ENCODE data around the gene EPHB2.

The EPHB2 gene

DNA sequence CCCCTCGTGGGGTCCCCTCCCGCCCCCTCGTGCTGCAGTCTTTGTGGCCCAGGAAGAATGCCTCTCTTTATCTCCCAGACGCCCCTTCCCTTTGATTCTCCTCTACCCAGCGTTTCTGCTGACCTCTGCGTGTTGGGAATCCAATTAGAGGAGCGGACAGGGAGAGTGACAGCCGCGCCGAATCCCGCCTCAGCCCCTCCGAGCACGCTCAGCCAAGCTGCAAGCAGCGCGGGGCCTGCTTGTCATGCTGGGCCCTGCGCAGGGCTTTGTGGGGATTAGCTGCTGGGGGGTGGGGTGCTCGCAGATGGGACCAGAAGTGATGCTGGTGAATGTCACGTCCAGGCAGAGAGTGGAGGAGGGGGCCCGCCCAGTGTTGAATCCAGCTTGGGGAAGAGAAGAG is 91.1 kb downstream of the EPHB2 start:
- no peak for DNase-seq (ENCODE audit: low read depth)

DNA sequence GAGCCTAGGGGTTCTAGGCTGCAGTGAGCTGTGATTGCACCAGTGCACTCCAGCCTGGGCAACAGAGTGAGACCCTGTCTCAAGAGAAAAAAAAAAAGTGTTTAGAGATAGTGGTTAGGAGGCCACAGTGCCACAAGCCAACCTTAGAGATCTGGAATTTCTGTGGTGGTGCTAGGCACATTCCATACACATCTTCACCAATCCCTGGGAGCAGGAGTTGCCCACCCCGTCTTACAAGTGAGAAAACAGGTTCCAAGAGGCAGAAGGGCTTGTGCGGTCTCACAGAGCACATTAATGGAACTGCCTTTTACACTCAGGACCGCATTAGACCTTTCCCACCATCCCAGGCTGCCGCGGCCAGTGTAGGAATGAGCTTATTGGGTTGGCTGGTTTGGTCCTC is 93.2 kb downstream of the EPHB2 start:
- DNase-seq (ENCODE audit: low read depth): no peak

DNA sequence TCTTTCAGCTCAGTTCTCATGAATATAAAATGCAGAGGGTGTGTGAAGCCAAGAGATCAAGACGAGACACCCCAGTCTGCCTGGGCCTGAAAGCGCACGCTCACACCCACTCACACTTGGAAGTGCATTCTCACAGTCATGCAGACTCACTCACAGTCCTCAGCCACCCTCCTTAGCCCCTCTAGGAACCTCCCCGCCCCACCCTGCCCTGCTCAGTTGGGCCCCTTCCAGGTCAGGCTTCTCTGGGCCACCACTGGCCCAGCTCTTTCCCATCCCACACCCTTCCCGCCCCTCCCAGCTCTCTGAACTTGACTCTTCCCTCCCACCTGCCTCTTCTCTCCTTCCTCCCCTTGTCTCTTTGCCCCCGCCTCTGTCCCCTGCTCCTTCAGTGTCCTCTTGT is 93.8 kb downstream of the EPHB2 start:
- DNase-seq (ENCODE audit: low read depth): no peak

DNA sequence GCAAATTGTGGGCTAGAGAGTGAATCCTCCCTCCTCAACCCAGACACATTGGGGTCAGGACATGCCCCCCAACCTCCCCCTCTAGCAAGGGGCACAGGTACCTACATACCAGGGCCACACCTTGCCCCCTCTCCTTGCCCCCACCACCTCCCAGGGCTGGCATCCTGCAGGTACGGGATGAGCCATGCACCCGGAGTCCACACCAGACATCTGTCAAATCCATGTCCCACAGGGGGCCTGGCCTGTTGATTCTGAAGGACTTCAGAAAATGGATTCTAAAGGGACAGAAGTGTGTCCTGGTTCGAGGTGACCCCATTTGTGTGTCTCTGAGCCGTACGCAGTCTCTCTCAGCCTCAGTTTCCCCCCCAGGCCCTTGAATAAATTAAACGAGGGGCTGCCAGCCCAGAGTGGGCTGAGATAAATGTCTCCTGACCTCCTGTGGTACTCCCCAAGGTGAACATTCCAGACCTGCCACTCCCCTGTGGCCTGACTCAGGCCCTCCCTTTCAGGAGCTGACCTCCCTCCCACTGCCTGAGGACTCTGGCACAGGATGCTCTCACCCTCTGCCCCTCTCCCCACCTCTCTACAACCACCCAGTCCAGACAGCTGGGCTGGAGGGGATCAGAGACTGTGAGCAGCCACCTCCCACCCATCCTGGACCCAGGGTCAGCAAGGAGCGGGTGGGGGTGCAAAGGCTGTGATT is 94.5 kb downstream of the EPHB2 start:
- DNase-seq (ENCODE audit: low read depth): no peak

DNA sequence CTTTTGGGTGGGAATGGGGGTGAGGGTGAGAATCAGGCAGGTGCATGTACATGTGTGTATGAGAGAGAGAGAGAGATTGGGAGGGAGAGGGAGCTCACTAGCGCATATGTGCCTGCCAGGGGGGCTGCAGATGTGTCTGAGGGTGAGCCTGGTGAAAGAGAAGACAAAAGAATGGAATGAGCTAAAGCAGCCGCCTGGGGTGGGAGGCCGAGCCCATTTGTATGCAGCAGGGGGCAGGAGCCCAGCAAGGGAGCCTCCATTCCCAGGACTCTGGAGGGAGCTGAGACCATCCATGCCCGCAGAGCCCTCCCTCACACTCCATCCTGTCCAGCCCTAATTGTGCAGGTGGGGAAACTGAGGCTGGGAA is 95.0 kb downstream of the EPHB2 start:
- no peak for DNase-seq (ENCODE audit: low read depth)

DNA sequence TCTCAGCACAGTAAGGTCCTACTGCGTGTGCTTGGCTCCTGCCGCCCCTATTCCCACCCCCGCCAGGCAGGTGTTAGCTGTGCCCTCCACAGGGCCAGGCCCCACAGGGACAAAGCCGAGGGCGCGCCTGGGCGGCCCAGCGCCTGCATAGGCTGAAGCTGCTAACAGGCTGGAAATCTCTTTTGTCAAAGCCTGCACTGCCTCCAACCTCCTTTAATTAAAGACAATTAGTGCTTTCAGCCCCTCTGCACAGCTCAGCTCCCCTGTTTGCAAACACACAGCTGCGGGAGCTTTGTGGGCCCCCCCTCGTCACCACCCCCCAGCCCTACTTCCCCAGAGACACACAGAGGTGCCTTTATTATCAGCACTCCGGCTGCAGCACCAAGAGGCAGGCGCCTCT is 95.9 kb downstream of the EPHB2 start:
- DNase-seq (ENCODE audit: low read depth): no peak

DNA sequence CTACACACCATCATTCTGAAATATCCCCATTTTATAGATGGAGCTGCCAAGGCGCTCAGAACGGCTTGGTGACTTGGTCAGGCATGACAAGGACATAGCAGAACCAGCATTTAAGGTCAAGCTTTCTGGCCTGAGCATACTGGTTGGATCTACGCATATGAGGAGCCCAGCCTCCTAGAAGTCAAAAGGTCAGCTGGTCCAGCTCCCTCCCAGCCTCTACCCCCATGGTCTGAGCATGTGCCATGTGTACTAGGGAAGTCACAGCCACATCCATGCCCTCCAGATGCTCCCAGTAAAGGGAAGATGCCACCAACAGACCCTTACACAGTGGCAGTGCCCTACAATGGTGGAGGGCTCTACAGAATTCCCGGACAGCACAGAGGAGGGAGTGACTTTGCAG is 96.7 kb downstream of the EPHB2 start:
- DNase-seq (ENCODE audit: low read depth): no peak

DNA sequence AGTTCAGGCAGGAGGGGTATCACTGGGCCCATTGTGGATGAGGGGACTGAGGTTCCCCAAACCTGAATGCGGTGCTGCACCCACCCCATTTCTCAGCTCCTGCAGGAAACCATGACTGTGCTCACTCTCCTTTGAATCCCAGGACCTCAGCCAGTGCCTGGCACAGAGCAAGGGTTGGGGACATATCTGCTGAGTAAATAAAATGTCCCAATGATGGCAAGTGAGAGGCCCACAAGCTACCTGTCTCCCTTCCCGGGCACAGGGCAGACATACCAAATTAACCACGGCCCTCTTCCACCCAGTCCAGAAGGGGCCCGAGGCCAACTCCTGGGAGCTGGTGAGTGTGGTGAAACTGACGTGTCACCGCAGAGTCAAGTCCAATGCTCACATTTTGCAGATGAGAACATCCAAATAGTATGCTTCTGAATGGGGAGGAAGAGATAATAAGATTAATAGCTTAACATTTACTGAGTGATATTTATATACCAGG is 97.6 kb downstream of the EPHB2 start:
- DNase-seq (ENCODE audit: low read depth): no peak

DNA sequence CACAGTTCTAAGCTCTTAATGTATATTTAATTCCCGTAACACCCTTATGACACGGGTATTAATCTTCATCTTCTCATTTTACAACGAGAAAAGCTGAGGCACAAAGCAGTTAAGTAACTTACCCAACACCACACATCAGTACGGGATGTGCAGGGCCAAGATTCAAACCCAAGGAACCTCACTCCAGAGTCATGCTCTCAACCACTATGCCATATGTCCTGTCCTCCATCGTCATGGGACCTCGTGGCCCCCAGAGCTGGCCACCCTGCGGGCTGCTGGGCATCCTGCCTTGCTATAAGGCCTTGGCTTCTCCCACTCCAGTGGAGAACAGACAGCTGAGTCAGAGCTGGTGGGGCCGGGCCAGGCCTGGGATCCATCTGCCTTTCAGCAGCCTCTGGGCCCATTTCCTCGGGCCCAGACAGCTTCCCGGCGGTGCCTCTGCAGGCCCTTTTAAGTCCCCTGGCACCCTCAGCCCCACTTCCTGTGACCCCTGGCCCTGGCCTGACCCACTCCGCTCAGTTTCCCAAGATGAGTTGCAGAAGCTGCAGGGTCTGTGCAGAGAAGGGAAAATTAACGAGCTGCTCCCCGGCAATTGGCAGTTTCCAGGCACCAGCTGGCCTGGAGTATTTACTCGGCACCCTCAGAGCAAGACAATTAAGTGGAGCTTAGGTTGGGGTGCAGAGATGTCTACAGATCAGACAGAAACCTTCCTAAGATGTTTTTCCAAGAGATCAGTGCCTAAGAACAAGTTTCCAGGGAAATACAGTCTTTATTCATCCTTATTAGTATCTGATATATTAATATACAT is 98.2 kb downstream of the EPHB2 start:
- DNase-seq (ENCODE audit: low read depth): no peak

DNA sequence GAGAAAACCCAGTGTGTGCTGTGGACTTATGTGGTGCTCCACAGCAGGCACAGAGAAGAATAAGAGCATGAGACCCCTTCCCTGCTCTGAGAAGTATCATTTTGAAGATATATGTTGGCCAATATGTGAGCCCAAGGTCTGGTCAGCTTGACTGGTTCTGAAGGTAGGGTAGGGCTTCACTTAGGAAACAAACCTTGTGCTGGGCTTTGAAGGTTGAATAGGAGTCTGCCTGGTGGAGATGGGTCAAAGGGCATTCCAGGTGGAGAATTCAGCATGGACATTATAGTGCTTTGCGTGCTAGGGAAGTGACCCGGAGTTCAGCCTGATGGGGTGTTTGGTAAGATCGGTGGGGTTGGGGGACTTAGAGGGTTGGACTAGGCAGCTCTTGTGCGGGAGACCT is 99.1 kb downstream of the EPHB2 start:
- no peak for DNase-seq (ENCODE audit: low read depth)

DNA sequence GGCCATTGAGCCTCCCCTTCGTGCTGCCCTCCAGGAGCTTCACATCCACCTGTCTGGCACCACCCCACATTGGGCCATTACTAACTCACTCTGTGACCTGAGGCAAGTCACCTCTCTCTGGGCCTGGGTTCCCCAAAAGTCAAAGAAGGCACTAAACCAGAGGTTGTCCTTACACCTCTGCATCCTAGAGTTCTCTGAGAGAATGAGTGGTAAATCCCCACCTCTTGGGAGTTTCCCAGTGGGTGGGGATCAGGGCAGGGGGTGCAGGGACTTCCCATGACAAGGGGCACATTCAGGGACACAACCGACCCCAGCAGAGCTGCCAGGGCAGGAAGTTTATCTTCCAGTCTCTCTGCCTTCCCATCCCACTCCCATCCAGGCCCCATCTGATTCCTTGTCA is 99.7 kb downstream of the EPHB2 start:
- DNase-seq (ENCODE audit: low read depth): no peak

DNA sequence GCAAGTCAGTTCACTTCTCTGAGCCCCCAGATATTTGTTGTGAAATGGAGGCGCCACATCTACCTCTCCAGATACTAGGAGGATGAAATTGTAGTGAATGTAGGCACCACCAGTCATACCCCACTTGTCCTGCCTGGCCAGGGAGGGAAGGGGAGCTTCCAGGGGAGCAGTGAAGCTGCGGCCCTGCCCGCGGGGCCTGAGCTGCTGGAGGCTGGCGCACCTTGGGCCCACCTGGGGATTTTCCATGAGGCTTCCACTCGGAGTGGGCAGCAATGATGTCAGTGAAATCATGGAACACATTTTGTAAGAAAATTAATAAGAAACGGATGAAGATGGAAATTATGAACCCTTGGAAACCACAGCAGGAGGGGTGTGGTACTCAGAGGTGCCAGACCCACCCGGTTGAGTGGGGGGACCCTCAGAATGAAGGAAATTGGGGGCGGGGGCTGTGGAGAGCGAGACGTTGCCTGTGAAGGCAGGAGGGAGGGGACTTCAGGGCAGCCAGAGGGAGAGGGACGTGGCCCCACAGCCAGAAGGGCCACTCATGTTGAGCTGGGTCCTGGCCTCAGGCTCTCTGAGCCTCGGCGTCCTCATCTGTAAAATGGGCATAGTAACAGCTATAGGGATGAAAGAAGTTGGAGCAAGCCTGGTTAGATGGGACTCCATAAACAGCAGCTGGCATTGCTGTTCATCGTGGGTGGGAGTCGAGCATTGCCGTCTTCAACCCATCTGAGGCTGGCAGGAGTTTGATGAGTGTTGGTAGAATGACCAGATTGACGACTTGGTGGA is 101.6 kb downstream of the EPHB2 start:
- no peak for DNase-seq (ENCODE audit: low read depth)

DNA sequence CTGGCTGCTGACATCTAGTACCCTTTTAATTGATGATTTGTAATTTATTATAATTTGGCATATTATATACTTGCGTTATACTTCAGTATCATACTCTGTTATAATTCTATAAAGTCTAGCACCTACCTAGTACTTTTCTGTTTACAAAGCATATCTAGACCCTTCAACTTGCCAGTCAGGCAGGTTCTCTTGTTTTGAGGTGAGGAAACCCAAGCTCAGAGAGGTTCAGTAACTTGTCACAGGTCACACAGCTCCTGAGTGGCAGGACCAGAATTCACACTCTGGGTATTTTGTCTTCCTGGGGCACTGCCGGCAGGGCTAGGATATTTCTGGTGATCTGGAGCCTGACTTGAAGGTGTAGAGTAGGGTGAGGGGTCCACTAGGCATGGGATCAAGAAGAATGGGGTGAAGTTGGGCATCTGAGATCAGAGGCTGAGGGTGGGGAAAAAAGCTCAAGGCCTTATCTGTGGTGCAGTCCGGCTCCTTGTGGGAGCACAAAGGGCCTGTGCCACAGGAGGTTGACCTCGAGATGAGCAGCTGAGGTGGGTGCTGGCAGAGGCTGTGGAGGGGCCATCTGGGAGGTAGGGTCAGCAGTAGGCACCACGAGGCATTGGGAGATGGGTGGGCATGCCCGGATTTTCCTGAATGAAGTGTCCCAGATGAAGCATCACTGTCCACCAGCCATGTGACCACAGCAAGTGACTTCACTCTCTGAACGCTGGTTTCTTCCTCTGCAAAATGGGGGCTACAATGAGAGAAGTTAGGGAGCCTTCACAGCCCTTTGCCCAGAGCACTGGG is 102.6 kb downstream of the EPHB2 start:
- DNase-seq (ENCODE audit: low read depth): no peak

DNA sequence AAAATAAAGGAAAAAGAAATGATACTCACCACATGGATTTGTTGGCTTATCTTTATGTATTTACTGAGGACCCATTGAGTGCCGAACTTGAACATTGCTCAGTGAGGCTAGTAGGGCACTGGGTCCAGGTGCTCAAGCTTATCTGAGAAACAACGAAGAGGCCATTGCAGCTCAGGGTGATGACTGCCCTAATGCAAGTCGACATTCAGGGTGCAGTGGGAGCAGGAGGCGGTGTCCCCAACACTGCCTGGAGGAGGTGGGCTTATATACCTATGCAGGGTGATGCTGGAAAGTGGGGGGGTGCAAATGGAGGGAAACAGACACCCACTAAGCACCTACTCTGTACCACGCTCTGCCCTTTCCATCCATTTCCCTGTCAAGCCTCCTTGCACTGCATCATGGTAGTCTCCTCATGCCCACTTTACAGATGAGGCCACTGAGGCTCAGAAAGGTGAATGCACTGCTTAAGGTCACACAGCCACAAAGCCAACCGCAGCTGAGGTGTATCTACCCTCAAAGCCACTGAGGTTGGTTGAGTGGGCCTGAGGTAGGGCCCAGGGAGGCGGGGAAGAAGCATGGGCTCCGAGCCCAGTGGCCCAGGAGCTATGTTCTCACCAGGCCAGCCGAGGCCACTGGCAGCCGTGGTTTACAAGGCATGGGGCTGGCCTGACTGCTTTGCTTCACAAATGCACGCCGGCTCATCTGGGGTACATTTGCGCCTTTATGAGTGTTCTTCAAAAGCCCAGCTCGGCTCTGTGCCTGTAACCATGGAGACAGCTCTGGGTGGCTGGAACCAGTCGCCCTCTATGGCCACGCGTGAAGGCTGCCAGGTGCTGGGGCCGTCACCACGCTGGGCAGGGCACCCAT is 103.8 kb downstream of the EPHB2 start:
- DNase-seq (ENCODE audit: low read depth): no peak

DNA sequence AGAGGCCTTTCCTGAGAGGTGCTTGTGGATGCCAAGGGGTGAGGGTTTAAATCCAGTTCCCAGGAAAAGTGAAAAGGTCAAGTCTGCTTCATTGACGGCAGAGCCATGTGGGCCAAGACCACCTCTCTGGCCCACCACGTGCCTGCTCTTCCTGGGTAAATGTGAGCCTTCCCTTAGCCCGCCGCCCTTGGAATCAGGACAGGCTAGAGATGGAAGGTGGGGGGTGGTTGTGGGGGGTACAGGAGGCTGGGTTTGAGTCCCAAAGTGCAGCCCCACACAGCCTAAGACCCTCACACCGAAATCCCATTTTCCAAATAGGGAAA is 104.4 kb downstream of the EPHB2 start:
- DNase-seq (ENCODE audit: low read depth): no peak

DNA sequence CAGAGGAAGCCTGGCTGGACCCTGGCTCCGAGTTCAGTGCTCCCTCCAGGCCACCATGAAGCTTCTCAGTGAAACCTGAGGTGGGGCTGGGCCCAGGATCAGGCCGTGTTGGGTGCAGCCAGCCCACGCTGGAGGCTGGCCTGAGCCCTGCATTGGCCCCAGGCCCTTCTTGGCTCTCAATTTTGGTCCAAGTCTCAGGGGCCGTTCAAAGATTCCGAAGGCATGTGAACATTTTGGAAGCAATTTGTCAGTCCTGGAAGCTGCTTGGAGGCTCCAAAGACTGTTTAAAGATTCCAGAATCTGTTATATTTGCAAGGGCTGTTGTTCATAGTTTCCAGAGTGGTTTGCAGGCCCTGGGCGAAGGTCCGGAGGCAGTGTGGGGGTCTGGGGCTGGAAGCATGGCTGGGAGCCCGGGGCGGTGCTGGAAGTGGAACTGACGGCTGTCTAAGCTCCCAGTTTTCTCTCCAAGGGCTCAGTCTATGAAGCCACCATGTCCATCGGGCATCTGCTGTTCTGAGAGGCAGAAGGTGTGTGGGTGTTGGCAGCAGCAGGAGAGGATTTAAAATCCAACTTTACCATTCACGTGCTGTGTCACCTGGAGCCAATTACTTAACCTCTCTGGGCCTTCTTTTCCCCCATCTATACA is 104.9 kb downstream of the EPHB2 start:
- DNase-seq (ENCODE audit: low read depth): no peak

DNA sequence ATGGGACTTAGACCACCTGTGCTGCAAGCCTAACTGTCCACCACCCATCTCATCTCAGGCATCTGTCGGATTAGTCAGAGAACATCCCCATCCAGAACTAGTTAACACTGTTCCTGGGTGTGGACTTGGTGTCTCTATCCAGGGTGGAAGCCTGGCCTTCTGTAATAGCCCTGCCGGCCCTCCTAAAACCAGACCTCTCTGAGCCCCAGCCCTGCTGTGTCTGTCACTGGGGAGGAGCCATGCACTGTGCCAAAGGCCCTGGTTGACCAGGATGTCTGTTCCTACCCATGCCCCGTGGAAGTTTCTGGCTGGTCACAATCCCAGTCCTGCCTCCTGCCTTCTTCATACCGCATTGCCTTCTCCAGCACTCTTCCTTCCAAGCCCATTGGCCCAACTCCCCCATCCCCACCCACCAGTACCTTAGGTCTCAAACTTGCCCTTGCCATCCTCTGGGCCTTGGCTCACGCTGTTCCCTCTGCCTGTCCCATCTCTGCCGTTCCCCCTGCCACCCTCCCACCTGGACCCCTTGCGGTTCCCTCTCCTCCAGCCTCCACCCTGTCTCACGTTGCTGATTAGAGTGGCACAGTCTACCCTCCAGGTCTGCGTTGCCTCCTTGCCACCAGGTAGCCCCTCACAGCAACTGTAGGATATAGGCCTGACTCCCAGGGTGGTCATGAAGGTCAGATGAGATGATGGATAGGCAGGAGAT is 105.6 kb downstream of the EPHB2 start:
- DNase-seq (ENCODE audit: low read depth): no peak

DNA sequence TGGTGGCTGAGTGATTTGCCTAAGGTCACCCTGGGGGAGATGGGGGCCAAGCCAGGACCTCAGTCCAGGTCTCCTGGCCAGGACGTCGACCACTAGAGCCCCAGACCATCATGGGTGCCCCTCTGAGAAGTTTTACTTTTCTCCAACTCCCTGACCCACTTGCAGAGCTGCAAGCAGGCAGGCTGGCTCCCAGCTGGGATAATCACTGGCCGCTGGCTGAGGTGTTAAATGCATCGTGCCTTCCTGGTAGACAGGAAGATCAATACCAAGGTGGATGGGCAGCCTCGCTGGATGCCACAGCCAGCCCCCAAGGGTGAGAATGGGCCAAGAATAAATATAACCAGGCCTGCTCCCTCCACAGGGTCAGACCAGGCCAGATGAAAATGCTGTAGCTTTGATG is 106.2 kb downstream of the EPHB2 start:
- DNase-seq (ENCODE audit: low read depth): no peak

DNA sequence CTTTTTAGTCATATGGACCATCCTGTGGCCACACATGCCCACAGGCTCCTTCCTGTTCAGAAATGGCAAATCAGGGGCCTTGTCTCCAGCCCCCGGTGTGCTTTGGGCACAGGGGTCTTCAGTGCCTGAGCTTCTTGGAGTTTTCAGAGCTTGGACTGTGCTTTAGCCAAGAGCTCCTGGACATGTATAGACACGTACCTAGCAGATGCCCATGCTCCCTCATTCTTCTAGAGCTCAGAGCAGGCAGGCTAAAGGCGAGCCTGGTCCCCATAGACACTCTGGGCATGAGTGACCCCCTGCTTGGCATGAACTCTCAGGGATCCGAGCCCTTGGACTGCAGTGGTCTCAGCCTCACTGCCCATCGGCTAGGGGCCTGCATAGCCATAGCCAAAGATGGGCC is 106.8 kb downstream of the EPHB2 start:
- DNase-seq (ENCODE audit: low read depth): no peak

All from HS-27A (cell line).